Measurements from ENCODE around the gene LRRC27. TPM values are rescaled to one million over a fixed set of nuclear protein-coding genes. Genes with fewer than 3 reads are reported as not detected.

The LRRC27 gene
- total RNA-seq, 4 donors from 2014 or later, result 5.1 to 22.3 (median 18.5) TPM

DNA sequence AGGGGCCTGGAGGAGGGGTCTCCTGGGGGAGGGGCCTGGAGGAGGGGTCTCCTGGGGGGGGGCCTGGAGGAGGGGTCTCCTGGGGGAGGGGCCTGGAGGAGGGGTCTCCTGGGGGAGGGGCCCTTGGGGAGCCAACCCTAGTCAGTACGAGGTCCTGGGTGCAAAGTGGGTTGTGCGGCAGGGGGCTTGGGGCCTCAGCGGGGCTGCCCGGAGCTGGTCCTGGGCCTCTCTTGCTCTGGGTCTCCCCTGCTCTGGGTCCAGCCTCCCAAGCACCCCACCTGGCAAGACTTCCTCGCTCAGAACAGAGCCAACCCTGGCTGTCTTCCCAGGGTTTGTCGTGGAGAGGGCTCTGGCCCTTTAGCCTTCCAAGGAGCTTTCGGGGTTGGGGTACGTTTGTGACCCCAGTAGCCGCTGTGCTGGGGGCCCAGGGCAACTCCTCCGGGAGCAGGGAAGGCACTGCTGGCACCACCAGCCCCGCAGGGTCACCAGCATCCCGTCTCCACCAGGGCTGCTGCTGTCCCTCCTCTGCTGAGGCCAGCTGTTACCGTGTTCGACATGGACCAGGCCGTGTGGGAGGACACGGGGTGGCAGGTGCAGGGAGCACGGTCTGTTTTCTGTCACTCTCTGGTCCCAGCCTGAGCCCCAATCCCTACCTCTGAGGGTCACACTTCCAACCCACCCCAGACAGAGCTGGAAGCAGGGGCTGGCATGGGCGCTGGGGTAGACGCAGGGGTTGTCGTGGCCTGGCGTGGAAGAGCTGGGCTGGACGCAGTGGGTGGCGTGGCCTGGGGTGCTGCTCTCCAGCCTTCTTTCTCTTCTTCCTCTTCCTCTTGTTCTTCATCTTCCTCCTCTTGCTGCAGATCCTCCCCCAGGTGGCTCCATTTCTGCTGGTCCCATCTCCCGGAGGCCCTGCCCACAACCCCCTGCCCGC is 87.8 kb downstream of the LRRC27 start:
- peaks cover 27 to 66% (median 51%) of the 10 kb centered on the region in 4 donors for H3K4me1 ChIP-seq
- no peak for DNase-seq
- H3K9me3 ChIP-seq, result no peaks in the 10 kb centered on the region

DNA sequence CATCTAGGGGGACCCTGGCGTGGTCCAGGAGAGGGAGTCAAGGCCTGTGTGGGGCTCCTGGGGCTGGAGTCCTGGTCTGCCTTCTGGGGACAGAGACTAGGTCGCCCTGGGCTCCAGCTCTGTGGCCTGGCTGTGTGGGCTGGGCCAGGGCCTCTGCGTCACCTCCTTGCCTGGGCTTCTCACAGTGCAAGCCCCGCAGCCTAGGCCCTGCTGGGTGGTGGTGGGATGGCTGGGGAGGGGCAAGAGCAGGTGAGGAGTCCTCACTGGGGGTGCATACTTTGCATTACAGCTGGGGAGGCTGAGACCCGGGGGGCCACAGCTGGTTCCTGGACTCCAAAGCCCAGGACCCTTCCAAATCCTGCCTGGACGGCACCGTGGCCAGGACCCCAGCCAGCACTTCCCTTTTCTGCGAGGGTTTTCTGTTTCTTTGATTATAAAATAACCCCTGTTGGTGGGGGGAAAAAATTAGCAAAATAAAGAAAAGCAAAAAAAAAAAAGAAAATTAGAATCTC is 88.5 kb downstream of the LRRC27 start:
- Histone ChIP-seq H3K27ac (peak overlapping the region; percentile 84 to 93 (median 90)), H3K4me1 (peaks cover 27 to 66% (median 51%) of the 10 kb centered on the region in 4 donors), H3K36me3 (no peaks in the 10 kb centered on the region), H3K9me3 (no peaks in the 10 kb centered on the region), H3K27me3 (no peaks in the 10 kb centered on the region), H3K4me3 (no peak overlapping the region)
- TF ChIP-seq CTCF (IDR thresholded peaks at IDR 0.05) (no peak), POLR2A (IDR thresholded peaks at IDR 0.05) (no peak)
- DNase-seq, result peak in 1 of 3 donors; percentile 45

More for the DNA sequence above, 87.8 kb downstream of the LRRC27 start:
- Histone ChIP-seq H3K27me3 (no peaks in the 10 kb centered on the region), H3K36me3 (no peaks in the 10 kb centered on the region), H3K4me3 (no peak overlapping the region), H3K27ac (peak overlapping the region; percentile 84 to 93 (median 90))
- TF ChIP-seq POLR2A (IDR thresholded peaks at IDR 0.05) (no peak), CTCF (IDR thresholded peaks at IDR 0.05) (no peak)

- peak overlapping the region in 3 of 4 donors; percentile 4 to 37 (median 16) for H3K4me3 ChIP-seq
- H3K36me3 ChIP-seq, result no peaks in the 10 kb centered on the region
- TF ChIP-seq CTCF (IDR thresholded peaks at IDR 0.05) (peak in 1 of 6 experiments; percentile 10), POLR2A (IDR thresholded peaks at IDR 0.05) (peak in 1 of 2 donors; percentile 45)
- peaks cover 27 to 66% (median 51%) of the 10 kb centered on the region in 4 donors for H3K4me1 ChIP-seq
- no peaks in the 10 kb centered on the region for H3K9me3 ChIP-seq
- H3K27ac ChIP-seq, result peak overlapping the region; percentile 84 to 93 (median 90)
- DNase-seq, result peak; percentile 82 to 88 (median 83)
- H3K27me3 ChIP-seq, result no peaks in the 10 kb centered on the region
Observed at GRCh38 chr10:132420981-132421846, 89.2 kb downstream of the LRRC27 start.

DNA sequence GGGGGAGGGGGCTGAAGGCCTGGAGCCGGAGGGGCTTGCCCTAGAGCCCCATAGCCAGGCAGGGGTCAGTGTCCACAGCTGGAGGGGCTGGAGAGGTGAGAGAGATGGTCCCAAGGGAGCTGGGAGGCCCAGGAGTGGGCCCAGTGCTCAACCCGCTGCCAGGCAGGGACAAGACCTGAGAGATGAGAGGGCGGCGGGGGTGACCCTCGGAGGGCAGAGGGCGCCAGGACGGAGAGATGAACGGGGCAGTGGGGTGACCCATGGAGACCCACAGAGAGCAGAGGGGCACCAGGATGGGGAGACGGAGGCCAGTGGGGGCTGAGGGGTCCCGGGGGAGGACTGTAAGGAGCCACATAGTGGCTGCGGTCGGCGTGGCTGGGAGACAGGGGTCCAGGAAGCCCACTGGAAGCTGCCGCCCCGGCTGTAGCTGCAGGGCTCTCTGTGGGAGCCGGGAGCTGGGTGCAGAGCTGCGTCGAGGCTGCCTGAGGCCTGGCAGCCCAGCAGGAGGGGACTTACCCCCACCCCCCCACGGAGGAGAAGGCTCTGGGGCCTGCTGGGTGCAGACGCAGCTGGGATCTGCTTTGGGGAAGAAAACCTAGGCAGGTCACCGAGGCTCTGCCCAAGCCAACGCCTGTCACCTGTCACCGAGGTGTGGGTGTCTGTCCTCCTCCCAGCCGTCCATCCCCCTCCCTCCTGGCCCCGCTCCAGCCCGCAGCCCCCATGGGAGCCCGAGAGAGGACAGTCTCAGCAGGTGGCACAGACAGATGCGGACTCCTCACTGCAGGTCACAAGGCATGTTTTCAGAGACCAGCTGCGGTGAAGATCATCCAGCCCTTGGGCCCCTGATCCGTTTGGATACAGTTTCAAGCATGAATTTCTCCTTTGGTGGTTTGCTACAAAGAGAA is 90.1 kb downstream of the LRRC27 start:
- peak overlapping the region in 1 of 4 donors; percentile 16 for H3K4me3 ChIP-seq
- TF ChIP-seq POLR2A (IDR thresholded peaks at IDR 0.05) (no peak), CTCF (IDR thresholded peaks at IDR 0.05) (no peak)

More for the DNA sequence above, 90.1 kb downstream of the LRRC27 start:
- no peaks in the 10 kb centered on the region for H3K27me3 ChIP-seq
- H3K36me3 ChIP-seq, result no peaks in the 10 kb centered on the region
- peaks cover 27 to 64% (median 46%) of the 10 kb centered on the region in 4 donors for H3K4me1 ChIP-seq
- H3K27ac ChIP-seq, result peak overlapping the region; percentile 84 to 93 (median 90)
- H3K9me3 ChIP-seq, result no peaks in the 10 kb centered on the region
- peak in 2 of 3 donors; percentile 91 for DNase-seq

Measured in Peyer's patch (tissue), 4 donors.